Peyer's patch (tissue), 4 donors: ENCODE results near the gene SMAD2. TPM values are rescaled to one million over a fixed set of nuclear protein-coding genes. Genes with fewer than 3 reads are reported as not detected.

ENCODE experiments used
- DNase-seq, 3 donors: peaks; one replicate each; pipeline ENCODE4 v3.0.0-alpha.2; 2017 to 2019
- H3K27ac ChIP-seq, 4 donors: fragments of 200-600 bp; sonication (generic); one replicate each; pipeline ENCODE4 v1.5.1; 2016 to 2019
- H3K27me3 ChIP-seq, 2 donors: fragments of 200-600 bp; sonication (generic); one replicate each; pipeline ENCODE4 v1.5.1; 2019
- H3K36me3 ChIP-seq, 3 donors: fragments of 200-600 bp; sonication (generic); one replicate each; pipeline ENCODE4 v1.5.1; 2016 to 2019
- H3K4me1 ChIP-seq, 4 donors: fragments of 200-600 bp; sonication (generic); one replicate each; pipeline ENCODE4 v1.5.1; 2016 to 2019
- H3K4me3 ChIP-seq, 4 donors: fragments of 200-600 bp; sonication (generic); 1 replicate in 3 of 4; 2 replicates in 1 of 4; pipeline ENCODE4 v1.5.1; 2016 to 2019; ENCODE audit warnings: mild to moderate bottlenecking in 1 of 4
- H3K9me3 ChIP-seq, 4 donors: fragments of 200-600 bp; sonication (generic); one replicate each; pipeline ENCODE4 v1.5.1; 2016 to 2019; ENCODE audit warnings: mild to moderate bottlenecking in 1 of 4
- CTCF ChIP-seq, 6 experiments: fragments of 450-650 bp in 4 of 6; fragments of 200-600 bp in 2 of 6; sonication (generic) in 1 of 6; IDR thresholded peaks; one replicate each; pipeline ENCODE4 v1.5.1; 2017 to 2019; ENCODE audit warnings: antibody characterized with exemption in 6 of 6, mild to moderate bottlenecking in 3 of 6, moderate library complexity in 1 of 6
- POLR2A ChIP-seq, 2 donors: fragments of 450-650 bp; IDR thresholded peaks; one replicate each; pipeline ENCODE4 v1.5.1; 2017; ENCODE audit warnings: antibody characterized with exemption in 2 of 2, mild to moderate bottlenecking in 2 of 2, moderate library complexity in 2 of 2
- total RNA-seq, 4 donors: library from RNA; depleted of rRNA; stranded (reverse); fragments of >200 nt; gene quantifications; one replicate each; pipeline ENCODE4 v1.1.0, GENCODE V29; 2016

SMAD2 gene
- total RNA-seq, 4 donors from 2014 or later, result 26.9 to 53.6 (median 38.6) TPM

- Histone ChIP-seq H3K4me3 (peak overlapping the region; percentile 60 to 95 (median 92)), H3K27ac (peak overlapping the region; percentile 98 to 100 (median 99)), H3K27me3 (no peaks in the 10 kb centered on the region), H3K9me3 (no peaks in the 10 kb centered on the region), H3K36me3 (no peaks in the 10 kb centered on the region), H3K4me1 (peaks cover 0 to 23% (median 3%) of the 10 kb centered on the region in 4 donors)
- TF ChIP-seq CTCF (IDR thresholded peaks at IDR 0.05), result no peak
- TF ChIP-seq POLR2A (IDR thresholded peaks at IDR 0.05), result no peak
- DNase-seq, result peak in 2 of 3 donors; percentile 41 to 64
Measured at GRCh38 chr18:47931718-47932103, 1.3 kb upstream of the SMAD2 start.

GRCh38 chr18:47930931-47931717, 665 bp upstream of the SMAD2 start:
- Histone ChIP-seq H3K27ac (peak overlapping the region; percentile 98 to 100 (median 99)), H3K36me3 (no peaks in the 10 kb centered on the region), H3K4me3 (peak overlapping the region; percentile 60 to 95 (median 92)), H3K27me3 (no peaks in the 10 kb centered on the region), H3K9me3 (no peaks in the 10 kb centered on the region), H3K4me1 (peaks cover 0 to 23% (median 3%) of the 10 kb centered on the region in 4 donors)
- DNase-seq, result peak; percentile 96 to 98 (median 97)
- peak; percentile 29 to 61 for TF ChIP-seq POLR2A (IDR thresholded peaks at IDR 0.05)
- no peak for TF ChIP-seq CTCF (IDR thresholded peaks at IDR 0.05)

GRCh38 chr18:47929681-47930198, 719 bp downstream of the SMAD2 start:
- Histone ChIP-seq H3K9me3 (no peaks in the 10 kb centered on the region), H3K36me3 (no peaks in the 10 kb centered on the region), H3K4me1 (peaks cover 0 to 27% (median 3%) of the 10 kb centered on the region in 4 donors), H3K27ac (peak overlapping the region; percentile 98 to 100 (median 99)), H3K4me3 (peak overlapping the region; percentile 60 to 95 (median 92)), H3K27me3 (no peaks in the 10 kb centered on the region)
- no peak for DNase-seq
- no peak for TF ChIP-seq CTCF (IDR thresholded peaks at IDR 0.05)
- no peak for TF ChIP-seq POLR2A (IDR thresholded peaks at IDR 0.05)

- Histone ChIP-seq H3K4me3 (peak overlapping the region in 1 of 4 donors; percentile 25), H3K27ac (no peak overlapping the region), H3K4me1 (peaks cover 0 to 27% (median 3%) of the 10 kb centered on the region in 4 donors), H3K36me3 (no peaks in the 10 kb centered on the region), H3K9me3 (no peaks in the 10 kb centered on the region), H3K27me3 (no peaks in the 10 kb centered on the region)
- TF ChIP-seq CTCF (IDR thresholded peaks at IDR 0.05) (no peak), POLR2A (IDR thresholded peaks at IDR 0.05) (no peak)
- no peak for DNase-seq
Measured at GRCh38 chr18:47928466-47928865, 2.0 kb downstream of the SMAD2 start.

- no peak for DNase-seq
- Histone ChIP-seq H3K27me3 (no peaks in the 10 kb centered on the region), H3K9me3 (no peaks in the 10 kb centered on the region), H3K36me3 (no peaks in the 10 kb centered on the region), H3K27ac (no peak overlapping the region), H3K4me3 (no peak overlapping the region), H3K4me1 (peaks cover 0 to 27% (median 3%) of the 10 kb centered on the region in 4 donors)
- no peak for TF ChIP-seq POLR2A (IDR thresholded peaks at IDR 0.05)
- TF ChIP-seq CTCF (IDR thresholded peaks at IDR 0.05), result no peak
Measured at GRCh38 chr18:47926101-47926850, 4.2 kb downstream of the SMAD2 start.
